Measurements from ENCODE around the gene B4GALT5. TPM values are rescaled to one million over a fixed set of nuclear protein-coding genes. Genes with fewer than 3 reads are reported as not detected.
"Not testable (repeated sequence)": the region's sequence is repeated elsewhere in the genome, so short reads cannot be mapped to it uniquely, and the experiment has no call there.

The B4GALT5 gene
- total and polyA plus RNA-seq, 5 donors from 2014 or later, result 0.45 to 13.6 (median 1.1) TPM

DNA sequence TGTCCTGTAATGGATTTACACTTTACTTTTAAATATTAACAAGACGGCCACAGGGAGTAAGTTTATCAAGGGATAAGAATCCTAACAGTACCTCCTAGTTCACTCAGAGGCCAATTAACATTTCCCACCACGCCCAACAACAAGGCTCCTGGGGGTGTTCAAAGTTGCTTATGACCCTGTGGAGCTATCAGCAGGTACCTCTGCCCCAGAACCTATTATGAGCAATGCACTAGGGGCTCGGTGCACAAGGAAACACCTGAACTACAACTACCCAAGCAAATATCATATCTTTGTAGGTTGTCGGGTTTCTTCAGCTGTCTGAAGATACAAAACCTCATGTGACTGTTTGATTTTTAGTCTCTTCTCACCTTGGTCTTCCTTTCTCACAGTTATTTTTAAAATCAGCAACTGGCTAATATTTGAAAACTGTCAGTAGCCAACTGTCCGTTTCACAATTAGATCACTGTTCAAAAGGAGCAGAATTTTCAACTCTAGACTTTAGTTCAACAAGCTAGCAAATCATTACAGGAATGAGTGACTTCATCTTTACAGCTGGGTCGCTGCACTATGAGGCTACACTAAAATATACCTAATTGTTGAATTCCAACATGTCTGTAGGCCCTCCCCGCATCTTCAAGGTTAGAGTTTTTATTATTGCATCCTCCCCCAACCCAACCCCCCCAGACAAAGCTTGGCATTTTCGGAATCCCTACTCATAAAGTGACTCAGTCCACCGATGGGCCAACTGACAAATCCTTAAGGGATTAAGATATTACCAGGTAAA, 38.1 kb downstream of the B4GALT5 start:
- no peaks in the 10 kb centered on the region for H3K27me3 Mint-ChIP-seq
- Histone ChIP-seq H3K27me3 (ENCODE audit: control insufficient read depth, insufficient read depth, low read length) (no peaks in the 10 kb centered on the region), H3K36me3 (ENCODE audit: control insufficient read depth, insufficient read depth, low read length) (no peaks in the 10 kb centered on the region), H3K4me1 (ENCODE audit: control insufficient read depth, insufficient read depth, low read length, poor library complexity, severe bottlenecking) (peaks cover 57% of the 10 kb centered on the region), H3K4me3 (ENCODE audit: low read depth, low read length) (peak overlapping the region; percentile 52), H3K27ac (ENCODE audit: insufficient read depth, low read length, poor library complexity, severe bottlenecking) (peak overlapping the region; percentile 70), H3K9me3 (ENCODE audit: control insufficient read depth in 2 of 2, low read length in 2 of 2) (no peaks in the 10 kb centered on the region)
- no peaks in the 10 kb centered on the region for H3K9me3 Mint-ChIP-seq
- H3K36me3 Mint-ChIP-seq, result no peaks in the 10 kb centered on the region
- ATAC-seq (ENCODE audit: low read depth in 2 of 2) (no peak), DNase-seq (no peak)
- H3K4me1 Mint-ChIP-seq, result peaks cover 22 to 80% (median 66%) of the 10 kb centered on the region in 4 donors
- peak overlapping the region; percentile 25 to 33 (median 29) for H3K4me3 Mint-ChIP-seq
- peak overlapping the region; percentile 26 to 97 (median 45) for H3K27ac Mint-ChIP-seq

DNA sequence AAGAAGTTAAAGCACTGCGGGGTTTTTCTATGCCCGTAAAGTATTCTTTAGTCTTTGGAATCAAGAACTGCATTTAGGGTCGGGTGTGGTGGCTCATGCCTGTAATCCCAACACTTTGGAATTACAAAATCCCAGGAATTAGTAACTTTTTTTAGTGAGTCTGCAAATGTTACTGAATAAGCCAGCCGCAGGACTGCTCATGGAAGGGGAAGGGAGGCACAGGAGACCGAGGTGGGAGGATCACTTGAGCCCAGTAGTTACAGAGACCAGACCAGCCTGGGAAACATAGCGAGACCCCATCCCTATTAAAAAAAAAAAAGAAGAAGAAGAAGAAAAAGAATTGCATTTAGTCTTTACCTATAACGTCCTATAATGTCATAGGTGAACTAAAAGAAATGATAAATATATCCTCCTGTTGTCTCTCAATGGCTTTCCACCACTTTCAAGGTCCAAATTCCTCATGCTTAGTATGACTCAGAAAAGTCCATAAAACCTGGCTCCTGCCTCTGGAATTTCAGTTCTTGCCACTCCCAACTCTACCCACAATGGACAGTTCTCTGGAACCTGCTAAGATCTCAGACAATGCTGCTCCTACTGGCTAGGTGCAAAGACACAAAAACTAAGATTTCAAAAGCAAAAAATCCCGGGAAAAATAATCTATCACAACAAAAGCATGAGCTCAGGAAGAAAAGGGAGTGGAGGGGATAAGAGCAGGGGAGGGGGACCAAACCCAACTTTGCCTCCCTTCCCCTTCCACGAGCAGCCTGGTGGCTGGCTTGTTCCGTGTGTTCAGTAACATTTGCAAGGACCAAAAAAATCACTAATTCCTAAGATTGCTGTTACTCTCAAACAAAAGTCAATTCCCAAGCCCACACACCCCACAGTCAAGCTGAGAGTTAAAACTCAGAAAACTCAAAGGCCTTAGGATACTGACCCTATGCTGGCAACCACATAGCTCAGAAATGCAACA, 39.0 kb downstream of the B4GALT5 start:
- H3K27me3 ChIP-seq (ENCODE audit: control insufficient read depth, insufficient read depth, low read length), result no peaks in the 10 kb centered on the region
- H3K27me3 Mint-ChIP-seq, result no peaks in the 10 kb centered on the region
- H3K9me3 Mint-ChIP-seq, result no peaks in the 10 kb centered on the region
- no peaks in the 10 kb centered on the region for H3K36me3 Mint-ChIP-seq
- H3K4me3 ChIP-seq (ENCODE audit: low read depth, low read length), result peak overlapping the region; percentile 6
- peak overlapping the region; percentile 9 to 69 (median 45) for H3K27ac Mint-ChIP-seq
- peaks cover 27 to 82% (median 69%) of the 10 kb centered on the region in 4 donors for H3K4me1 Mint-ChIP-seq
- no peaks in the 10 kb centered on the region for H3K36me3 ChIP-seq (ENCODE audit: control insufficient read depth, insufficient read depth, low read length)
- peaks cover 61% of the 10 kb centered on the region for H3K4me1 ChIP-seq (ENCODE audit: control insufficient read depth, insufficient read depth, low read length, poor library complexity, severe bottlenecking)
- H3K27ac ChIP-seq (ENCODE audit: insufficient read depth, low read length, poor library complexity, severe bottlenecking), result peak overlapping the region; percentile 70
- DNase-seq (no peak), ATAC-seq (ENCODE audit: low read depth in 2 of 2) (no peak)
- H3K4me3 Mint-ChIP-seq, result peak overlapping the region in 3 of 4 donors; percentile 1 to 33 (median 5)
- no peaks in the 10 kb centered on the region for H3K9me3 ChIP-seq (ENCODE audit: control insufficient read depth in 2 of 2, low read length in 2 of 2)

DNA sequence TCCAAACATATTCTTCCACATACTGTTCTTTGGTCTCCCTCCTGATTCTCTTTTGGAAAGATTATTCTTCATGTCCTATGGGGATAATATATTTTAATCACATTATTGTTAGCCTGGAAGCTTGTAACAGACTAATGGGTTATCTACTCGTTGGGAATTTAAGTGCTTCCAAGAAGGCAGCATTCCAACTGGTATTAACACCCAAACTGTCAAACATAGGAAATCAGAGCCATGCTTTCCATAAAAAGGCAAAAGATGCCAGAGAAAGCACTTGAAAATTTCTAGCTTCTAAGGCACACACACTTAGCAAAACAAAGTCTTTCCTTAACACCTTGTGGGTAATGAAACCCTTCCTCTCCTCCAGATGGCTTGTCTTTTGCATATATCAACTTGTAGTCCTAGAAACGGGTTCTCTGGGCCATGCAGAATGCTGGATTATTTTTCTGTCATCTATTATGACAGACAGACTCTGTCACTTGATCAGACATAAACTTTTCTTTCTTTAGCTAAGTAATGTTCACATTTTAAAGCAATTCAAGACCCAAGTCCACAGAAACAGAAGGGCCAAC, 41.5 kb downstream of the B4GALT5 start:
- Mint-ChIP-seq H3K4me1 (peaks cover 35 to 76% (median 60%) of the 10 kb centered on the region in 4 donors), H3K27ac (peak overlapping the region in 2 of 3 donors; percentile 31 to 57)

DNA sequence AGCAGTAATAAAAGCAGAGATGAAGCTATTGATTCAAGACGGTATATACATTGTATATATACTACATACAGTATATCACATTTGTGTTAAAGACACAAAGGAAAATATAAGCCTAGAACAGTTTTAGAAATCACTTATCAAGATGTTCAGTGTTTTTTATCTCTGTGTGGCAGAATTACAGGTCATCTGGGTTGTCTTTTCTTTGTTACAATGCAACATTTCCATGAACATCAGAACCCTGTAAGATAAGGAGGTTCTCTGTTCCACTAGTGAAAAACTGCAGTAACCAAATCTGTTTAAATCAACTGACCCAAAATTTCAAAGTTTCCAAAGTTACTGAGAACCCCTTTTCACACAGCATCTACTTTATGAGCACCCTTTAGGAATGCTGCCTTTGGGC, 42.2 kb downstream of the B4GALT5 start:
- Histone ChIP-seq H3K9me3 (ENCODE audit: control insufficient read depth in 2 of 2, low read length in 2 of 2) (no peaks in the 10 kb centered on the region), H3K36me3 (ENCODE audit: control insufficient read depth, insufficient read depth, low read length) (no peaks in the 10 kb centered on the region), H3K27ac (ENCODE audit: insufficient read depth, low read length, poor library complexity, severe bottlenecking) (no peak overlapping the region), H3K4me3 (ENCODE audit: low read depth, low read length) (no peak overlapping the region), H3K27me3 (ENCODE audit: control insufficient read depth, insufficient read depth, low read length) (no peaks in the 10 kb centered on the region), H3K4me1 (ENCODE audit: control insufficient read depth, insufficient read depth, low read length, poor library complexity, severe bottlenecking) (peaks cover 46% of the 10 kb centered on the region)
- ATAC-seq (ENCODE audit: low read depth in 2 of 2) (no peak), DNase-seq (no peak)
- Mint-ChIP-seq H3K27me3 (no peaks in the 10 kb centered on the region), H3K4me1 (peaks cover 35 to 76% (median 54%) of the 10 kb centered on the region in 4 donors), H3K36me3 (no peaks in the 10 kb centered on the region), H3K4me3 (peak overlapping the region in 1 of 4 donors; percentile 72), H3K27ac (peak overlapping the region in 1 of 3 donors; percentile 31), H3K9me3 (no peaks in the 10 kb centered on the region)

More for the DNA sequence above, 41.5 kb downstream of the B4GALT5 start:
- Histone ChIP-seq H3K9me3 (ENCODE audit: control insufficient read depth in 2 of 2, low read length in 2 of 2) (no peaks in the 10 kb centered on the region), H3K27ac (ENCODE audit: insufficient read depth, low read length, poor library complexity, severe bottlenecking) (no peak overlapping the region), H3K4me1 (ENCODE audit: control insufficient read depth, insufficient read depth, low read length, poor library complexity, severe bottlenecking) (peaks cover 53% of the 10 kb centered on the region), H3K36me3 (ENCODE audit: control insufficient read depth, insufficient read depth, low read length) (no peaks in the 10 kb centered on the region), H3K4me3 (ENCODE audit: low read depth, low read length) (no peak overlapping the region), H3K27me3 (ENCODE audit: control insufficient read depth, insufficient read depth, low read length) (no peaks in the 10 kb centered on the region)
- no peak for DNase-seq
- Mint-ChIP-seq H3K36me3 (no peaks in the 10 kb centered on the region), H3K9me3 (no peaks in the 10 kb centered on the region), H3K4me3 (peak overlapping the region in 2 of 4 donors; percentile 4 to 72), H3K27me3 (no peaks in the 10 kb centered on the region)
- ATAC-seq (ENCODE audit: low read depth in 2 of 2), result no peak

DNA sequence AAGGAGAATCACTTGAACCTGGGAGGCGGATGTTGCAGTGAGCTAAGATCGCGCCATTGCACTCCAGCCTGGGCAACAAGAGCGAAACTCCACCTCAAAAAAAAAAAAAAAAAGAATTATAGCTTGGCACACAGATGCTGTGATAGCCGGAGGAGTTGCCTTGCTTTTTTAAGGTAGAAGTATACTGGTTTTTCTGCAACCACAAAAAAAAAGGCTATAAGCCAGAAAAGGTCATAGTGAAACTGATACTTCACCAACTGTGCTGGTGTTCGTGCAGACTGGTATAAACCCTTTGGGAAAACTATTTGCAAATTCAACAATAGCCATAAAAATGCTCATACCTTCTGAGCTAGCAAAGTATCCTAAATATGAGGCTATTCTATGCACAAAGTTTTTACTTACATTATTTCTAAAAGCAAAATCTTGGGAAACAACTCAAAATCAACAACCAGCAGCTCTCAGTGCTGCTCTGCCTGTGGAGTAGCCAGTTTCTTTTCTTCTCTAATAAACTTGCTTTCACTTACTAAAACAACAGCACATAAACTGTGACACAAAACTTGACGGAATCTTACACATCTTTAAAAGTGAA, 44.0 kb downstream of the B4GALT5 start:
- Histone ChIP-seq H3K9me3 (ENCODE audit: control insufficient read depth in 2 of 2, low read length in 2 of 2) (no peaks in the 10 kb centered on the region), H3K4me1 (ENCODE audit: control insufficient read depth, insufficient read depth, low read length, poor library complexity, severe bottlenecking) (peaks cover 29% of the 10 kb centered on the region), H3K4me3 (ENCODE audit: low read depth, low read length) (peak overlapping the region; percentile 96), H3K27me3 (ENCODE audit: control insufficient read depth, insufficient read depth, low read length) (no peaks in the 10 kb centered on the region), H3K27ac (ENCODE audit: insufficient read depth, low read length, poor library complexity, severe bottlenecking) (peak overlapping the region; percentile 63), H3K36me3 (ENCODE audit: control insufficient read depth, insufficient read depth, low read length) (no peaks in the 10 kb centered on the region)
- H3K27me3 Mint-ChIP-seq, result no peaks in the 10 kb centered on the region
- peak overlapping the region; percentile 87 to 96 (median 88) for H3K4me3 Mint-ChIP-seq
- H3K27ac Mint-ChIP-seq, result peak overlapping the region; percentile 64 to 79 (median 74)
- peaks cover 32 to 76% (median 47%) of the 10 kb centered on the region in 4 donors for H3K4me1 Mint-ChIP-seq
- DNase-seq (peak in 2 of 3 donors; percentile 51 to 82), ATAC-seq (ENCODE audit: low read depth in 2 of 2) (peak; percentile 64 to 76)
- no peaks in the 10 kb centered on the region for H3K9me3 Mint-ChIP-seq
- H3K36me3 Mint-ChIP-seq, result no peaks in the 10 kb centered on the region

DNA sequence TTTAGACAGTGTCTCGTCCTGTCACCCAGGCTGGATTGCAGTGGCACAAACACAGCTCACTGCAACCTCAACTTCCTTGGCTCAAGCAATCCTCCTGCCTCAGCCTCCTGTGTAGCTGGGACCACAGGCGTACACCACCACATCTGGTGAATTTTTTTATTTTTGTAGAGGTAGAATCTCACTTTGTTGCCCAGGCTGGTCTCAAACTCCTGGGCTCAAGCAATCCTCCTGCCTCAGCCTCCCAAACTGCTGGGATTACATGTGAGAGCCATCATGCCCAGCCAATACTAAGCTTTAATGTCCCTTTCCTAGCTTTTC, 44.8 kb downstream of the B4GALT5 start:
- not testable (repeated sequence) for H3K27me3 Mint-ChIP-seq; H3K27ac ChIP-seq (ENCODE audit: insufficient read depth, low read length, poor library complexity, severe bottlenecking); H3K36me3 ChIP-seq (ENCODE audit: control insufficient read depth, insufficient read depth, low read length); H3K27me3 ChIP-seq (ENCODE audit: control insufficient read depth, insufficient read depth, low read length); DNase-seq; ATAC-seq (ENCODE audit: low read depth in 2 of 2); H3K9me3 Mint-ChIP-seq; H3K9me3 ChIP-seq (ENCODE audit: control insufficient read depth in 2 of 2, low read length in 2 of 2); H3K36me3 Mint-ChIP-seq
- peaks cover 25% of the 10 kb centered on the region for H3K4me1 ChIP-seq (ENCODE audit: control insufficient read depth, insufficient read depth, low read length, poor library complexity, severe bottlenecking)
- peak overlapping the region; percentile 96 for H3K4me3 ChIP-seq (ENCODE audit: low read depth, low read length)
- Mint-ChIP-seq H3K27ac (peak overlapping the region; percentile 74 to 87 (median 79)), H3K4me1 (peaks cover 36 to 82% (median 49%) of the 10 kb centered on the region in 4 donors), H3K4me3 (peak overlapping the region; percentile 87 to 96 (median 88))

Data from CD4-positive, CD25-positive, alpha-beta regulatory T cell (primary cell).